PC-3 (cell line): Measurements from ENCODE around the gene OASL. TPM values are rescaled to one million over a fixed set of nuclear protein-coding genes. Genes with fewer than 3 reads are reported as not detected.
"Not testable (repeated sequence)": the region's sequence is repeated elsewhere in the genome, so short reads cannot be mapped to it uniquely, and the experiment has no call there.

Source experiments
- ATAC-seq: fragments of 200-7000 bp; cut with Tn5 transposase; 2 replicates; pipeline ENCODE4 v1.9.1; 2020; ENCODE audit warnings: mild to moderate bottlenecking, moderate library complexity
- BruUV-seq: library from RNA; stranded (reverse); fragments of 400-500 nt; replicated peaks from 2 replicates; lab custom pipeline; 2021; lab: Mats Ljungman, UMichigan
- CTCF ChIA-PET: fragments of 300-600 bp; sonication (Branson Sonifier 250); formaldehyde crosslinking; loops from one replicate; lab custom pipeline; 2022; ENCODE audit warnings: antibody characterized with exemption; lab: Charles Lee
- POLR2A ChIA-PET: fragments of 300-600 bp; sonication (Branson Sonifier 250); formaldehyde crosslinking; loops from one replicate; lab custom pipeline; 2022; ENCODE audit warnings: antibody characterized with exemption; ENCODE audit not compliant: unreplicated experiment; lab: Charles Lee
- DNase-seq: peaks from one replicate; pipeline ENCODE4 v3.0.0-alpha.2; 2015
- H2AFZ ChIP-seq: fragments of 300-600 bp; sonication (generic); 2 replicates; pipeline ENCODE4 v1.6.0; 2016; ENCODE audit warnings: antibody characterized with exemption, low read length
- H3F3A ChIP-seq: fragments of 300-600 bp; sonication (generic); one replicate; pipeline ENCODE4 v1.6.0; 2017; ENCODE audit warnings: antibody characterized with exemption, low read length, control low read depth, mild to moderate bottlenecking; ENCODE audit not compliant: unreplicated experiment
- H3K27ac ChIP-seq: fragments of 300-600 bp; sonication (generic); 2 replicates; pipeline ENCODE4 v1.5.1; 2016; ENCODE audit warnings: mild to moderate bottlenecking, low read length
- H3K27me3 ChIP-seq: fragments of 300-600 bp; sonication (generic); 2 replicates; pipeline ENCODE4 v1.6.1; 2016; ENCODE audit warnings: low read length, mixed read lengths
- H3K36me3 ChIP-seq: fragments of 300-600 bp; sonication (generic); 2 replicates; pipeline ENCODE4 v1.6.1; 2016; ENCODE audit warnings: low read depth, mixed run types, low read length, mixed read lengths
- H3K4me1 ChIP-seq: fragments of 300-600 bp; sonication (generic); 2 replicates; pipeline ENCODE4 v1.5.1; 2016; ENCODE audit warnings: low read length; ENCODE audit not compliant: insufficient read depth
- H3K4me2 ChIP-seq: fragments of 300-600 bp; sonication (generic); 2 replicates; pipeline ENCODE4 v1.6.0; 2016; ENCODE audit warnings: low read length
- H3K4me3 ChIP-seq: fragments of 300-600 bp; sonication (generic); 2 replicates; pipeline ENCODE4 v1.5.1; 2016; ENCODE audit warnings: mild to moderate bottlenecking, low read length, mixed read lengths
- H3K79me2 ChIP-seq: fragments of 300-600 bp; sonication (generic); 2 replicates; pipeline ENCODE4 v1.6.1; 2017; ENCODE audit warnings: low read length, mixed read lengths
- H3K9ac ChIP-seq: fragments of 300-600 bp; sonication (generic); 2 replicates; pipeline ENCODE4 v1.6.0; 2016; ENCODE audit warnings: mild to moderate bottlenecking, low read length
- H3K9me2 ChIP-seq: fragments of 300-600 bp; sonication (generic); replicated peaks from 2 replicates; pipeline ENCODE4 v1.6.1; 2016; ENCODE audit warnings: mixed run types, low read length, mixed read lengths
- H3K9me3 ChIP-seq: fragments of 300-600 bp; sonication (generic); 2 replicates; pipeline ENCODE4 v1.6.1; 2016; ENCODE audit warnings: low read length, mixed read lengths
- H4K20me1 ChIP-seq: fragments of 300-600 bp; sonication (generic); 2 replicates; pipeline ENCODE4 v1.6.1; 2016; ENCODE audit warnings: low read length, mixed read lengths
- EZH2 ChIP-seq: fragments of 300-600 bp; sonication (generic); IDR thresholded peaks from one replicate; pipeline ENCODE4 v1.6.1; 2017; ENCODE audit warnings: antibody characterized with exemption, mild to moderate bottlenecking, low read length; ENCODE audit not compliant: unreplicated experiment
- EZH2phosphoT487 ChIP-seq: fragments of 300-600 bp; sonication (generic); IDR thresholded peaks from 2 replicates; pipeline ENCODE4 v1.6.1; 2018; ENCODE audit warnings: mild to moderate bottlenecking, antibody characterized with exemption, low read length, borderline replicate concordance
- intact Hi-C: fragments of 100-400 bp; cut with micrococcal nuclease; formaldehyde crosslinking; loops from 2 replicates; pipeline ENCODE4 v1.9.0; 2023
- total RNA-seq: library from RNA; depleted of rRNA; stranded (reverse); fragments of >200 nt; gene quantifications from 2 replicates; pipeline ENCODE4 v1.2.3, GENCODE V29; 2014
- TF ChIP-seq, protein P1 (sequence below): fragments of 300-600 bp; sonication (generic); conservative IDR thresholded peaks from 2 replicates; pipeline ENCODE4 v1.5.1; 2017; ENCODE audit warnings: antibody characterized with exemption, low read depth, mild to moderate bottlenecking, low read length

Gene OASL
- total RNA-seq, 1 experiment from 2014 or later, result 7.6 TPM

DNA sequence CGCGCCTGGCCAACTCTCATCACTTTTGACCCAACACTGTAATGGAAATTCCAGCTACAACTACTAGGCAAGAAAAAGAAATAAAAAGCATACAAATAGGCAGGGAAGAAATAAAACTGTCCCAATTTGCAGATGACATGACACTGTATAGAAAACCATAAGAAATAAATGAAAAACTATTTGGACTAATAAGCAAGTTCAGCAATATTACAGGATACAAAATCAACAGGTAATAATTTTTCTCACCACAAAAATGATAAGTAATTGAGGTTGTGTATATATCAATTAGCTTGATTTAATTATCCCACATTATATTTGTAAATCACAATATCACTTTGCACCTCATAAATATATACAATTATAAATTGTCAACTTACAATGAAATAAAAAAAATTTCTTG lies 41.9 kb upstream of the OASL start:
- no peaks in the 10 kb centered on the region for H3K79me2 ChIP-seq
- no peaks in the 10 kb centered on the region for H3K27me3 ChIP-seq
- H3K36me3 ChIP-seq, result no peaks in the 10 kb centered on the region
- no peak overlapping the region for H3K9ac ChIP-seq
- H3K4me1 ChIP-seq, result no peaks in the 10 kb centered on the region
- TF ChIP-seq, protein P1, sequence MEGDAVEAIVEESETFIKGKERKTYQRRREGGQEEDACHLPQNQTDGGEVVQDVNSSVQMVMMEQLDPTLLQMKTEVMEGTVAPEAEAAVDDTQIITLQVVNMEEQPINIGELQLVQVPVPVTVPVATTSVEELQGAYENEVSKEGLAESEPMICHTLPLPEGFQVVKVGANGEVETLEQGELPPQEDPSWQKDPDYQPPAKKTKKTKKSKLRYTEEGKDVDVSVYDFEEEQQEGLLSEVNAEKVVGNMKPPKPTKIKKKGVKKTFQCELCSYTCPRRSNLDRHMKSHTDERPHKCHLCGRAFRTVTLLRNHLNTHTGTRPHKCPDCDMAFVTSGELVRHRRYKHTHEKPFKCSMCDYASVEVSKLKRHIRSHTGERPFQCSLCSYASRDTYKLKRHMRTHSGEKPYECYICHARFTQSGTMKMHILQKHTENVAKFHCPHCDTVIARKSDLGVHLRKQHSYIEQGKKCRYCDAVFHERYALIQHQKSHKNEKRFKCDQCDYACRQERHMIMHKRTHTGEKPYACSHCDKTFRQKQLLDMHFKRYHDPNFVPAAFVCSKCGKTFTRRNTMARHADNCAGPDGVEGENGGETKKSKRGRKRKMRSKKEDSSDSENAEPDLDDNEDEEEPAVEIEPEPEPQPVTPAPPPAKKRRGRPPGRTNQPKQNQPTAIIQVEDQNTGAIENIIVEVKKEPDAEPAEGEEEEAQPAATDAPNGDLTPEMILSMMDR, result no peak
- TF ChIP-seq EZH2phosphoT487 (no peak), EZH2 (no peak)
- BruUV-seq, result no TSS peak
- H4K20me1 ChIP-seq, result no peaks in the 10 kb centered on the region
- intact Hi-C loops, result no loop called here
- H3K9me2 ChIP-seq, result no peaks in the 10 kb centered on the region
- ATAC-seq (no peak), DNase-seq (no peak)
- H3F3A ChIP-seq, result no peaks in the 10 kb centered on the region
- no peak overlapping the region for H2AFZ ChIP-seq
- no peaks in the 10 kb centered on the region for H3K9me3 ChIP-seq
- CTCF ChIA-PET, result no interaction called here
- no peak overlapping the region for H3K27ac ChIP-seq
- H3K4me2 ChIP-seq, result no peak overlapping the region
- POLR2A ChIA-PET, result interaction anchor here (0.6 kb wide), 1 partner anchor 30 kb away, joined by 14 read pairs; no protein-coding TSS in a partner anchor
- H3K4me3 ChIP-seq, result no peak overlapping the region

DNA sequence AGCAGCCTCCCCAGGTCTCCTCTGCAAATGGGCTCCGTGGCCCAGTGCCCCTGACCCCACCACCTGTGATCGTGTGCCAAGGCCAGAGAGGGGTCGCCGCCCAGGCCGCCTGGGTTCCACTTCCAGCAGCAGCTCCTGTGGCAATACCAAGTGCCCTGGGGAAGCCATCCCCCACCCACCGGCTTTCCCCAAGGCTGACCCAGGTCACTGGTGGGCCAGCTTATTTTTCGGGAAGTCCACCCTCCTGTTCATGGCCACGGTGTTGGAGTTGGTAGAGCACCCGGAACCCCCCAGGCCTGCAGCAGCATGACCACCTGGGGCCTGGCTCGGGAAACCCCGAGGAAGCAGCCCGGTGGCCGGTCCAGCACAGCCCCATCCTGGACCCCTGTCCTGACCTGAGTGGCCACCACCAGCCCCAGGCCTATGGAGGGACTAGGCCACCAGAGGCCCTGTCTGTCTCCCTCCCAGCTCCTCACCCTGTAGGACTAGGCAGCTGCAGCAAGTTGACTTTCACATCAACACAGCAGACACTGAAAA lies 40.8 kb upstream of the OASL start:
- Histone ChIP-seq H3K9me2 (no peaks in the 10 kb centered on the region), H3K79me2 (no peaks in the 10 kb centered on the region), H3K27me3 (no peaks in the 10 kb centered on the region), H3K27ac (no peak overlapping the region), H3K4me2 (no peak overlapping the region), H3K9me3 (no peaks in the 10 kb centered on the region), H4K20me1 (no peaks in the 10 kb centered on the region), H3K9ac (no peak overlapping the region), H3F3A (no peaks in the 10 kb centered on the region), H2AFZ (no peak overlapping the region), H3K4me1 (no peaks in the 10 kb centered on the region), H3K4me3 (no peak overlapping the region), H3K36me3 (no peaks in the 10 kb centered on the region)
- no peak for TF ChIP-seq EZH2
- TF ChIP-seq EZH2phosphoT487, result no peak
- TF ChIP-seq, protein P1, result no peak
- no peak for DNase-seq
- ChIA-PET CTCF (no interaction called here), POLR2A (no interaction called here)
- intact Hi-C loops, result no loop called here
- no peak for ATAC-seq
- BruUV-seq, result no TSS peak

DNA sequence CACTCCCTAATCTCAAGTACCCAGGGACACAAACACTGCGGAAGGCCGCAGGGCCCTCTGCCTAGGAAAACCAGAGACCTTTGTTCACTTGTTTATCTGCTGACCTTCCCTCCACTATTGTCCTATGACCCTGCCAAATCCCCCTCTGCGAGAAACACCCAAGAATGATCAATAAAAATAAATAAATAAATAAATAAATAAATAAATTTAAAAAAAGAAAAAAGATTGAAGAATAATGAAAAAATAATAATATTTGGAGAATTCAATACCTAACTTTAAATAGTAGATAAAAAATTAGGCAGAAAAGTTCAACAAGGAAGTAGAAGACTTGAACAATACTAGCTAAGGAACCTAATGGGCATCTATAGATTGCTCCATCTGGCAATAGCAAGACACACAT lies 38.4 kb upstream of the OASL start:
- not testable (repeated sequence) for H3K9me2 ChIP-seq

DNA sequence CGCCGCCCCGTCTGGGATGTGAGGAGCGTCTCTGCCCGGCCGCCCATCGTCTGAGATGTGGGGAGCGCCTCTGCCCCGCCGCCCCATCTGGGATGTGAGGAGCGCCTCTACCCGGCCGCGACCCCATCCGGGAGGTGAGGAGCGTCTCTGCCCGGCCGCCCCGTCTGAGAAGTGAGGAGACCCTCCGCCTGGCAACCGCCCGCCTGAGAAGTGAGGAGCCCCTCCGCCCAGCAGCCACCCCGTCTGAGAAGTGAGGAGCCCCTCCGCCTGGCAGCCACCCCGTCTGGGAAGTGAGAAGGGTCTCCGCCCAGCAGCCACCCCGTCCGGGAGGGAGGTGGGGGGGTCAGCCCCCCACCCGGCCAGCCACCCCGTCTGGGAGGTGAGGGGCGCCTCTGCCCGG lies 36.9 kb upstream of the OASL start:
- H3K27ac ChIP-seq, H4K20me1 ChIP-seq, H3K4me3 ChIP-seq, H3K79me2 ChIP-seq, H3K9me3 ChIP-seq, ATAC-seq, H3K36me3 ChIP-seq, H3F3A ChIP-seq, H3K4me1 ChIP-seq, intact Hi-C loops, H3K9ac ChIP-seq, H2AFZ ChIP-seq, BruUV-seq, H3K4me2 ChIP-seq, POLR2A ChIA-PET, CTCF ChIA-PET, H3K9me2 ChIP-seq, DNase-seq, H3K27me3 ChIP-seq: not testable (repeated sequence)

More for the DNA sequence above, 38.4 kb upstream of the OASL start:
- BruUV-seq, H4K20me1 ChIP-seq, H3K27me3 ChIP-seq, H3K9me3 ChIP-seq, ATAC-seq, DNase-seq, H3K4me2 ChIP-seq, H3K4me1 ChIP-seq, intact Hi-C loops, POLR2A ChIA-PET, H3K27ac ChIP-seq, H2AFZ ChIP-seq, H3K9ac ChIP-seq, H3K4me3 ChIP-seq, H3F3A ChIP-seq, H3K79me2 ChIP-seq, CTCF ChIA-PET, H3K36me3 ChIP-seq: not testable (repeated sequence)
